Measurements from ENCODE around the gene TNNT2.

TNNT2 gene

GRCh38 chr1:201330541-201330940 lies 46.9 kb downstream of the TNNT2 start:
- Mint-ChIP-seq H3K36me3 (ENCODE audit: low read depth) (no peaks in the 10 kb centered on the region), H3K9me3 (no peaks in the 10 kb centered on the region)

GRCh38 chr1:201329801-201330200 lies 47.7 kb downstream of the TNNT2 start:
- Mint-ChIP-seq H3K4me1 (peaks cover 15% of the 10 kb centered on the region), H3K27ac (no peak overlapping the region), H3K4me3 (no peak overlapping the region), H3K9me3 (no peaks in the 10 kb centered on the region), H3K36me3 (ENCODE audit: low read depth) (no peaks in the 10 kb centered on the region), H3K27me3 (ENCODE audit: low read depth) (peaks cover 26% of the 10 kb centered on the region)
- no peak for TF ChIP-seq CTCF (IDR thresholded peaks at IDR 0.05; ENCODE audit: unreplicated experiment in 3 of 3)

More at GRCh38 chr1:201330541-201330940, 46.9 kb downstream of the TNNT2 start:
- H3K27me3 Mint-ChIP-seq (ENCODE audit: low read depth) = peaks cover 26% of the 10 kb centered on the region
- no peak overlapping the region for H3K27ac Mint-ChIP-seq
- no peak for TF ChIP-seq CTCF (IDR thresholded peaks at IDR 0.05; ENCODE audit: unreplicated experiment in 3 of 3)
- peaks cover 15% of the 10 kb centered on the region for H3K4me1 Mint-ChIP-seq
- H3K4me3 Mint-ChIP-seq = no peak overlapping the region

- Mint-ChIP-seq H3K4me1 (peaks cover 15% of the 10 kb centered on the region), H3K9me3 (no peaks in the 10 kb centered on the region), H3K4me3 (no peak overlapping the region), H3K27ac (no peak overlapping the region), H3K36me3 (ENCODE audit: low read depth) (no peaks in the 10 kb centered on the region), H3K27me3 (ENCODE audit: low read depth) (peaks cover 26% of the 10 kb centered on the region)
- no peak for TF ChIP-seq CTCF (IDR thresholded peaks at IDR 0.05; ENCODE audit: unreplicated experiment in 3 of 3)
Observed at GRCh38 chr1:201329286-201329685, 48.2 kb downstream of the TNNT2 start.

- H3K4me1 Mint-ChIP-seq = peaks cover 15% of the 10 kb centered on the region
Observed at GRCh38 chr1:201328576-201328975, 48.9 kb downstream of the TNNT2 start.

GRCh38 chr1:201327687-201328240 lies 49.7 kb downstream of the TNNT2 start:
- peaks cover 15% of the 10 kb centered on the region for H3K4me1 Mint-ChIP-seq
- H3K27me3 Mint-ChIP-seq (ENCODE audit: low read depth) = peaks cover 23% of the 10 kb centered on the region
- no peak overlapping the region for H3K4me3 Mint-ChIP-seq
- H3K9me3 Mint-ChIP-seq = no peaks in the 10 kb centered on the region
- TF ChIP-seq CTCF (IDR thresholded peaks at IDR 0.05; ENCODE audit: unreplicated experiment in 3 of 3) = no peak
- H3K36me3 Mint-ChIP-seq (ENCODE audit: low read depth) = no peaks in the 10 kb centered on the region
- H3K27ac Mint-ChIP-seq = no peak overlapping the region

More at GRCh38 chr1:201328576-201328975, 48.9 kb downstream of the TNNT2 start:
- Mint-ChIP-seq H3K27me3 (ENCODE audit: low read depth) (peaks cover 26% of the 10 kb centered on the region), H3K27ac (no peak overlapping the region), H3K4me3 (no peak overlapping the region), H3K36me3 (ENCODE audit: low read depth) (no peaks in the 10 kb centered on the region), H3K9me3 (no peaks in the 10 kb centered on the region)
- TF ChIP-seq CTCF (IDR thresholded peaks at IDR 0.05; ENCODE audit: unreplicated experiment in 3 of 3) = no peak

GRCh38 chr1:201326710-201327109 lies 50.8 kb downstream of the TNNT2 start:
- H3K9me3 Mint-ChIP-seq = no peaks in the 10 kb centered on the region
- TF ChIP-seq CTCF (IDR thresholded peaks at IDR 0.05; ENCODE audit: unreplicated experiment in 3 of 3) = no peak
- no peak overlapping the region for H3K27ac Mint-ChIP-seq
- no peaks in the 10 kb centered on the region for H3K36me3 Mint-ChIP-seq (ENCODE audit: low read depth)
- no peak overlapping the region for H3K4me3 Mint-ChIP-seq
- H3K4me1 Mint-ChIP-seq = peaks cover 15% of the 10 kb centered on the region
- H3K27me3 Mint-ChIP-seq (ENCODE audit: low read depth) = peaks cover 25% of the 10 kb centered on the region

Measured in nephron (organoid).